Fibroblast of the aortic adventitia (primary cell): Measurements from ENCODE around the gene LMTK2. TPM values are rescaled to one million over a fixed set of nuclear protein-coding genes. Genes with fewer than 3 reads are reported as not detected.

Source experiments
- DNase-seq: peaks from one replicate; pipeline ENCODE4 v3.0.0-alpha.2; 2010; ENCODE audit warnings: low read depth
- H3K4me3 ChIP-seq: 2 replicates; pipeline ENCODE4 v1.5.1; 2011; ENCODE audit warnings: low read depth, mild to moderate bottlenecking, control low read depth, low read length, moderate library complexity
- CTCF ChIP-seq: IDR thresholded peaks from 2 replicates; pipeline ENCODE4 v1.5.1; 2011; ENCODE audit warnings: mild to moderate bottlenecking, low read length, control low read depth, inconsistent platforms; ENCODE audit not compliant: insufficient read depth
- total RNA-seq: library from RNA; depleted of rRNA; stranded (reverse); fragments of >200 nt; gene quantifications from 2 replicates; pipeline ENCODE4 v1.2.3, GENCODE V29; 2012; ENCODE audit warnings: low replicate concordance

Gene LMTK2
- total RNA-seq, 1 donor = 10.8 TPM

- no peak for DNase-seq
- no peak overlapping the region for H3K4me3 ChIP-seq
- no peak for TF ChIP-seq CTCF
Observed at GRCh38 chr7:98170966-98171365, 64.3 kb downstream of the LMTK2 start.

GRCh38 chr7:98171449-98171848 is 64.8 kb downstream of the LMTK2 start:
- H3K4me3 ChIP-seq = no peak overlapping the region
- DNase-seq = no peak
- TF ChIP-seq CTCF = no peak

GRCh38 chr7:98174334-98175259 is 67.9 kb downstream of the LMTK2 start:
- no peak for TF ChIP-seq CTCF
- no peak for DNase-seq

GRCh38 chr7:98175260-98175940 is 68.7 kb downstream of the LMTK2 start:
- no peak for DNase-seq
- no peak overlapping the region for H3K4me3 ChIP-seq
- TF ChIP-seq CTCF = no peak

More at GRCh38 chr7:98174334-98175259, 67.9 kb downstream of the LMTK2 start:
- no peak overlapping the region for H3K4me3 ChIP-seq

- no peak for TF ChIP-seq CTCF
- DNase-seq = no peak
- H3K4me3 ChIP-seq = no peak overlapping the region
Observed at GRCh38 chr7:98177553-98177952, 70.9 kb downstream of the LMTK2 start.

- no peak for TF ChIP-seq CTCF
- DNase-seq = no peak
- no peak overlapping the region for H3K4me3 ChIP-seq
Observed at GRCh38 chr7:98178321-98178720, 71.7 kb downstream of the LMTK2 start.
